ENCODE results near the gene RTN3. TPM values are rescaled to one million over a fixed set of nuclear protein-coding genes. Genes with fewer than 3 reads are reported as not detected.

Gene RTN3
- total RNA-seq, 1 experiment from 2014 or later, result 173 TPM

DNA sequence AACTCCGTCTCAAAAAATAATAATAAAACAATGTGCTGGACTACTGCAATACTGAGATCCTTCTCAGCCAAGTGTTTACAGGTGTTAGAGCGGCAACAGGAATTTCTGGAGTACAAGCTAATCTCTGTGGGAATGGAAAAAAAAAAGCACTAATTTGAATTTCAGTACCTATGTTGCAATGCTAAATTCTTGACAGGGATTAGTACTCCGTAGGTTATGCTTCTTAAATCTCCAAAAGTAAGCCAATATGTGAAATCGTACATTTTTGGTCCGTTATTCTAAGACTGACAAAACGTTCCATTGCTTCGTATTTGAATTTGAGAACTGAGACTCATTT lies 11.2 kb upstream of the RTN3 start:
- Histone ChIP-seq H3K79me1 (ENCODE audit: insufficient read depth, low read depth, low read length, poor library complexity, severe bottlenecking) (peaks cover 10% of the 10 kb centered on the region), H2BK12ac (ENCODE audit: insufficient read length, low read depth, low read length) (no peak overlapping the region), H3K18ac (ENCODE audit: insufficient read length, low read depth, low read length) (no peak overlapping the region), H3K4me2 (ENCODE audit: insufficient read depth, insufficient read length, low read length) (peak overlapping the region; percentile 80), H2BK15ac (ENCODE audit: low read depth, low read length) (no peak overlapping the region), H3K9me3 (ENCODE audit: control insufficient read depth, low read depth, low read length) (no peaks in the 10 kb centered on the region), H2BK120ac (ENCODE audit: low read depth, low read length, poor library complexity, severe bottlenecking) (no peak overlapping the region), H3K4ac (ENCODE audit: low read depth, low read length) (no peak overlapping the region), H3K14ac (ENCODE audit: insufficient read depth, low read length) (no peak overlapping the region), H3K79me2 (ENCODE audit: insufficient read depth, low read length) (peaks cover 6% of the 10 kb centered on the region; the same call in 1 of the 2 replicates), H3K23ac (ENCODE audit: insufficient read length, low read depth, low read length) (no peak overlapping the region), H4K20me1 (ENCODE audit: control insufficient read depth, insufficient read depth, insufficient read length) (no peaks in the 10 kb centered on the region), H2AK5ac (ENCODE audit: insufficient read length, low read length) (no peak overlapping the region), H4K91ac (ENCODE audit: insufficient read length, low read depth, low read length) (no peak overlapping the region), H3K9ac (ENCODE audit: extremely low read depth, insufficient read length, low read length) (no peak overlapping the region), H4K5ac (ENCODE audit: insufficient read length, low read depth, low read length) (no peak overlapping the region), H3K27me3 (ENCODE audit: insufficient read depth, low read length) (no peaks in the 10 kb centered on the region), H3K56ac (ENCODE audit: insufficient read length, low read depth, low read length) (no peak overlapping the region), H2BK5ac (ENCODE audit: insufficient read length, low read length) (no peak overlapping the region), H2BK20ac (ENCODE audit: low read depth, low read length, poor library complexity, severe bottlenecking) (no peak overlapping the region), H3K23me2 (ENCODE audit: insufficient read length, low read depth, low read length, poor library complexity, severe bottlenecking) (peaks cover 7% of the 10 kb centered on the region), H2AFZ (ENCODE audit: low read length) (no peak overlapping the region), H3T11ph (ENCODE audit: low read length) (no peak overlapping the region), H3K27ac (ENCODE audit: insufficient read length, low read depth, low read length) (no peak overlapping the region), H4K8ac (replicated peaks; ENCODE audit: insufficient read length, low read depth, low read length) (no peak overlapping the region), H3K4me1 (ENCODE audit: insufficient read depth, low read length) (no peaks in the 10 kb centered on the region; the same call in 1 of the 2 replicates)
- no peak for DNase-seq
- Mint-ChIP-seq H3K9me3 (peaks cover 4 to 9% of the 10 kb centered on the region in 2 experiments; a peak in 3 of 5 replicates), H3K36me3 (ENCODE audit: insufficient read depth in 1 of 3, low read depth in 3 of 3) (peaks cover 0 to 14% (median 3%) of the 10 kb centered on the region in 3 experiments; a peak in 5 of 7 replicates), H3K4me1 (peaks cover 17 to 21% of the 10 kb centered on the region in 2 experiments), H3K27ac (no peak overlapping the region), H3K4me3 (peak overlapping the region; percentile 61 to 75), H3K27me3 (ENCODE audit: low read depth) (peaks cover 12% of the 10 kb centered on the region)
- WGBS (ENCODE audit: extremely low coverage, insufficient read length, low lambda C conversion rate), result no CpG with 5 or more reads among the region's 7 CpGs
- TF ChIP-seq, protein P1, sequence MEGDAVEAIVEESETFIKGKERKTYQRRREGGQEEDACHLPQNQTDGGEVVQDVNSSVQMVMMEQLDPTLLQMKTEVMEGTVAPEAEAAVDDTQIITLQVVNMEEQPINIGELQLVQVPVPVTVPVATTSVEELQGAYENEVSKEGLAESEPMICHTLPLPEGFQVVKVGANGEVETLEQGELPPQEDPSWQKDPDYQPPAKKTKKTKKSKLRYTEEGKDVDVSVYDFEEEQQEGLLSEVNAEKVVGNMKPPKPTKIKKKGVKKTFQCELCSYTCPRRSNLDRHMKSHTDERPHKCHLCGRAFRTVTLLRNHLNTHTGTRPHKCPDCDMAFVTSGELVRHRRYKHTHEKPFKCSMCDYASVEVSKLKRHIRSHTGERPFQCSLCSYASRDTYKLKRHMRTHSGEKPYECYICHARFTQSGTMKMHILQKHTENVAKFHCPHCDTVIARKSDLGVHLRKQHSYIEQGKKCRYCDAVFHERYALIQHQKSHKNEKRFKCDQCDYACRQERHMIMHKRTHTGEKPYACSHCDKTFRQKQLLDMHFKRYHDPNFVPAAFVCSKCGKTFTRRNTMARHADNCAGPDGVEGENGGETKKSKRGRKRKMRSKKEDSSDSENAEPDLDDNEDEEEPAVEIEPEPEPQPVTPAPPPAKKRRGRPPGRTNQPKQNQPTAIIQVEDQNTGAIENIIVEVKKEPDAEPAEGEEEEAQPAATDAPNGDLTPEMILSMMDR (conservative IDR thresholded peaks at IDR 0.05), result no peak
